ENCODE data around the gene NANS. TPM values are rescaled to one million over a fixed set of nuclear protein-coding genes. Genes with fewer than 3 reads are reported as not detected.

NANS gene
- total RNA-seq, 1 donor from 2014 or later = 133 TPM

- DNase-seq (ENCODE audit: low read depth, low spot score) = no peak
Observed at GRCh38 chr9:98038958-98039357, 17.6 kb upstream of the NANS start.

- DNase-seq (ENCODE audit: low read depth, low spot score) = no peak
Observed at GRCh38 chr9:98039607-98040017, 16.9 kb upstream of the NANS start.

- no peak for DNase-seq (ENCODE audit: low read depth, low spot score)
Observed at GRCh38 chr9:98040212-98040611, 16.3 kb upstream of the NANS start.

- DNase-seq (ENCODE audit: low read depth, low spot score) = no peak
Observed at GRCh38 chr9:98043915-98044314, 12.6 kb upstream of the NANS start.

- DNase-seq (ENCODE audit: low read depth, low spot score) = no peak
Observed at GRCh38 chr9:98045234-98046179, 11.0 kb upstream of the NANS start.

GRCh38 chr9:98046180-98046543, 10.4 kb upstream of the NANS start:
- no peak for DNase-seq (ENCODE audit: low read depth, low spot score)

GRCh38 chr9:98047002-98047401, 9.5 kb upstream of the NANS start:
- no peak for DNase-seq (ENCODE audit: low read depth, low spot score)

GRCh38 chr9:98049288-98050072, 7.1 kb upstream of the NANS start:
- no peak for DNase-seq (ENCODE audit: low read depth, low spot score)

GRCh38 chr9:98050351-98050750, 6.2 kb upstream of the NANS start:
- DNase-seq (ENCODE audit: low read depth, low spot score) = no peak

- no peak for DNase-seq (ENCODE audit: low read depth, low spot score)
Observed at GRCh38 chr9:98054376-98054951, 2.1 kb upstream of the NANS start.

- no peak for DNase-seq (ENCODE audit: low read depth, low spot score)
Observed at GRCh38 chr9:98057138-98057799, 737 bp downstream of the NANS start.

GRCh38 chr9:98062161-98062560, 5.6 kb downstream of the NANS start:
- DNase-seq (ENCODE audit: low read depth, low spot score) = no peak

- no peak for DNase-seq (ENCODE audit: low read depth, low spot score)
Observed at GRCh38 chr9:98064623-98065392, 8.3 kb downstream of the NANS start.

GRCh38 chr9:98066235-98066634, 9.7 kb downstream of the NANS start:
- no peak for DNase-seq (ENCODE audit: low read depth, low spot score)

GRCh38 chr9:98067184-98067583, 10.7 kb downstream of the NANS start:
- no peak for DNase-seq (ENCODE audit: low read depth, low spot score)

GRCh38 chr9:98069551-98069950, 13.0 kb downstream of the NANS start:
- no peak for DNase-seq (ENCODE audit: low read depth, low spot score)

GRCh38 chr9:98070704-98071103, 14.2 kb downstream of the NANS start:
- DNase-seq (ENCODE audit: low read depth, low spot score) = no peak

- DNase-seq (ENCODE audit: low read depth, low spot score) = no peak
Observed at GRCh38 chr9:98071737-98072136, 15.2 kb downstream of the NANS start.

GRCh38 chr9:98074115-98074990, 17.8 kb downstream of the NANS start:
- no peak for DNase-seq (ENCODE audit: low read depth, low spot score)

GRCh38 chr9:98075332-98075805, 18.8 kb downstream of the NANS start:
- no peak for DNase-seq (ENCODE audit: low read depth, low spot score)

Data from pulmonary artery endothelial cell (primary cell).